ENCODE measurements around the gene ROBO2.

Gene ROBO2

DNA sequence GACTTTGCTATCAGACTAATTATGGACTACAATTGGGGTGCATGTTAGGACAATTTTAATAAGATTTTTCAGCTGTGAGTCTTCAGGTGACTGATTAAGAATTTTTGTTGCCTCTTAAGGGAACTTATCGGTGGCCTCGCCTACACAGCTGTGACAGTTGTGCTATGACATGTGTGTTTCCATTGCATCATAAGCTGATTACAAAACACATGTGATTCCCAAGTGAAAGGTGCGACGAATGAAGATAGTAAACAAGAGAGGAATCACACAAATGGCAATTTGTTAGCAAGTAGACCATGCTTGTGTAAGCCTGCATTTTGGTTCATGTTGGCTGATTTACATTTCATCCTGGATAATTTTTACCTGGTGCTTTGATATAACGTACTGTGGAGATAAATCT lies 8.3 kb downstream of the ROBO2 start:
- DNase-seq, result no peak

DNA sequence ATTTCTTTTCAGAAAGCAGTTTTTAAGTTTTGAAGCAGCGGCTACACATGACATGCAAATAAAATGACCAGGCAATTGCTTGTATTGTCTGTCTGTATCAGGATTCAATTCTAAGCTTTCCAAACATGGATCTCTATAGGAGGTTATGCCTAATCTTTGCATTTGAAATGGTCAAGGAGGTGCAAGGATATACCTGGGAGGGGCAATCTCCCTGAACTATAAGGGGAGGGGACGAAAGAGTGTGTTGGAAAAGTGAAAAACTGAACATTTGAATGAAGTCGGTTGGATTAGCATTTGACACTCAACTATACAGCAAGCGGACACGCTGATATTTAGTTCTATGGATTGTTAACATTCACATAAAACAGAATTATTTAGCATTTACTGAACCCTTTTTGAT lies 11.7 kb downstream of the ROBO2 start:
- no peak for DNase-seq

DNA sequence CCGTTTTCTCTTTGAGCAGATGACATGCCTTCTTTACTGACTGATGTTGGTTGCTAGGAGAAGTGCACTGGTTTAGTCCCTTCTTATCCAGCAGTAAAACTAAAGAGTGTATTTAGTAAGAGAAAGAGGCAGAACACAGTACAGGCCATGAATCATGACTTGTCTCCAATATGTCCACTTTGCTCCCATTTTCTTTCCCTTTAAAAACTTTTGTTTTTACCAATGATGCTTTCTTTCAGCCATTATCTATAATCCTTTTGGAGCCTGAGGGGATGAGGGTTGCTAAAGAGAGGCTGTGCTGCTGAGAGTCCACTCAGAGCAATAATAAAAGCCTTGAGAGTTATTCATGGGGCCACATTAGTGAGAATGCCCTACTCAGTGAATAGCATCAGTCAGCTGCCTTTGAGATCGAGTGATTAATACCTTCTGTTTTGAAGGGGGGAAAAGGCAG lies 12.2 kb downstream of the ROBO2 start:
- no peak for DNase-seq

DNA sequence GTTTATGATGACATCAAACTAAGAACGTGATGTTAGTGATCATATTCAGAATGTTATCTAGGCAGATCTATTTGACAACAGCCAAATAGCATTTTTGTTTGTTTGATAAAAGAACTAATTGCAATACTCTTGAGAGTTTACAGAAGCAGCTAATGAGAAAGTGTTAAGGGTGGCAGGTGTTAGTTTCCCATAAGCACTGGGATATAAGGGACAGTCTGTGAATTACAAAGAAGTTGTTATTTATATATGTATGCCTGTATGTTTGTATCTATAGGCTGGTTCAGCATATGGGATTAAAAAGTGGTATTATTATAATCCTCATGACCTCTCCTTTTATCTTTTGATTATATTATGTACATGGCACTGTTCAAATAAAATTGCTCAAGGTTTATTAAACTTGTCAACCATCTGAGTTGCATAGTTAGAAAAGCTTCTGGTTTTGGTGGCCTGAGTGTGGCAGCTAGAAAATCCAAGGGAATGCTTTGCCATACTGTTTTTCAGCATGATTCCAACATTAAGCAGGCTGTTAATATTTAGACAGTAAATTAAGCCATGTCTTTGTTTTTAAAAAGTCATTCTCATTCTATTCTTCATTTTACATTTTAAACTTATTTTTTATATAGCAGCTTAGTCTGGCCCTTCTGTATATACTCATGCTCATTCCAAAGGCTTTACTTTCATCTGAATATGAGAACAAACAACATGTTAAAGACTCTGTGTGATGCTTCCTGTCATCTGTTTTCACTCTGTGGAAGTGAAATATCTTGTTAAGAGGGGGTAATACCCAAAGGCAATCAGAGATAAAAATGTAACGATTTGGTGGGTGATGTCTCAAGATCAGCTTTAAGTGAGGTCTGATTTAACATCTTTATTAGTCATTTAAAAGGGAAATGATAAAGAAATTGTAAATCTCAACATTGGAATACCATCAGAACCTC lies 13.1 kb downstream of the ROBO2 start:
- no peak for DNase-seq

DNA sequence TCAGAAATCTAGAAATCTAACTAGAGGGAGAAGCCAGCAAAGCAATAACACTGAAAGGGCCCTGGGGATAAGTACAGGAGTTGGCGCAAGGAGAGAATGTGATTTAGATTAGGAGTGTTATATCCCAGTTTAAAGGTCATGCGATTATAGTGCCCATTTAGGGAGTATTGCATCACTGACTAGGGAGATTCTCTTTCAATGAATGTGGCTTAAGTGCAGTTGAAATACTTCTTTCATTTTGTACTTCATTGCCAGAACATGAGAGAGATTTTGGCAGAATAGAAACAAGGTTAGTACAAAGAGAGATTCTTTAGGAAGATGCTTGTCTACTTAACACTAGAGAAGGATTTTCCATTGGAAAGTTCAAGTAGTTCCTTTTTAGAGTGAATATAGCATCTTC lies 13.9 kb downstream of the ROBO2 start:
- DNase-seq, result no peak

DNA sequence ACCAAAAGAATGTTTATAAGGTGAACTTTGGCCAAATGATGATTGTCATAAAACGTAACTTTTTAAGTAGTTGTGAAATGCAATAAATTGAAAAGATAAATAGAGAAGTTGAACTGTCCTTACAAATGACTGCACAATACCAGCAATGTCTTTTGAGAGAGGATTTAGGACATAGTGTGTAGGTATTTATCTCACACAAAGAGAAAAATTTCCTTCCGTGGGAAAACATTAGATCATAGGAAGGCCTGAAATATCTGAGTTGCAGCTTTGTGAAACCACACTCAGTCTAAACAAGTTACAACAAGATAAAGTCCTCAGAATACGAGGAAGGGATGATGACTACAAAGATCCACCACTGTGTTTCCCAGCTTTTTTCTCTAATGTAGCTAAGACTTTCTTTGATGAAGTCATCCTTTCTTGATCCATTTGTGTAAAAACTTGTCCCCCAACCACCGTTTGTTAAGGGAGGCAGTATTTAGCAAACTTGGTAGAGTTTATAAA lies 16.0 kb downstream of the ROBO2 start:
- DNase-seq, result no peak

DNA sequence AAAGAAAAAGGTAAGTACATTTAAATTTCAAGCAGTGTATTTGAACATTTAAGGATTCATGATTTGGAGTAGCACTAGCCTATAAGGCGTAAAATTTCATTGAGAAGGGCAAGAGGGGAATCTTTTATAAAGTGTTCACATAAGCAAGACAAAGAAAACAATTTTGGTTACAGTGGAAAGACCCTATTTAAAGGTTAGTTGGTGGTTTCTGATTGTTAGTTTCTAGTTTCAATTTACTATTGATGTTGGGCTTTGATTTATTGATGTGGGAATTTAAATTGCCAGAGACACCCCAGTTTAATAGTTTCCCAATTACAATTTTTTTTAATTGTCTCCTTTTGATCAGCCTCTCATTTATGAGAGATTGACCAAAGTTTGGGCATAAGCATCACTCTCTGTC lies 19.5 kb downstream of the ROBO2 start:
- DNase-seq, result no peak

DNA sequence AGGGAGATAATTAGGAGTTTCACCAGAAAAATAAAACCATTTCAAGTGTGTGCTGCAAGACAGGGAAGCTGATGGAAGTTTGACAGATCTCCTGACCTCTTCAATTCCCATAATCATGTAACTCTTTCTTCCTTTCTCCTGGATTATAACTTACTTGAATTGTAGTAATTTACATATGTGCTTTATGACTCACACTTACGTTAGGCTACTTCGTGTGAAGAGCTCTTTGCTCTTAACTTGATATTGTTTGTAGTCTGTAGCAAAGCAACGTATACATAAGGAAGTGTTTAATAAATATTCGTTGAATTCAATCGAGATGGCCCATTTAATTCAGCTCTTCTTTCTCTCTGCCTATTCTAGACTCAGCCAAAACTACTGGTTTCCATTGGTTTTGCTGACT lies 23.5 kb downstream of the ROBO2 start:
- DNase-seq, result no peak

DNA sequence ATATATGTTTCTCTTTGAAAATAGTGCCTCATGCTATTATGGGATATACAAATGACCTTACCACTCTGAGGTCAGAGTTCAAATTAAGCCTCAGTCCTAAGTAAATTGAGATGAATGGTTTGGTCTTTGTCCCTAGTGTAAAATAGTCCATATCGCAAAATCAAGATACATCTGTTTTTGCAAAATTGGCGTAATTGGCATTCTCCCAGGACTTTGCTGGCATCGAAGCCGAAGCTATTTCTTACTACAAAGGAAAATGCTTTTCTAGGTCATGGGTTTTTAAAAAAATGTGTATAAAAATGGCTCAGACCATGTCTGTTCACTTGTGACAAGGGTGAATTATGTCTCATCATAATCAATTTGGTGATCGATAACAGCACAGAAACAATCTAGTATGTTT lies 25.9 kb downstream of the ROBO2 start:
- DNase-seq, result no peak

DNA sequence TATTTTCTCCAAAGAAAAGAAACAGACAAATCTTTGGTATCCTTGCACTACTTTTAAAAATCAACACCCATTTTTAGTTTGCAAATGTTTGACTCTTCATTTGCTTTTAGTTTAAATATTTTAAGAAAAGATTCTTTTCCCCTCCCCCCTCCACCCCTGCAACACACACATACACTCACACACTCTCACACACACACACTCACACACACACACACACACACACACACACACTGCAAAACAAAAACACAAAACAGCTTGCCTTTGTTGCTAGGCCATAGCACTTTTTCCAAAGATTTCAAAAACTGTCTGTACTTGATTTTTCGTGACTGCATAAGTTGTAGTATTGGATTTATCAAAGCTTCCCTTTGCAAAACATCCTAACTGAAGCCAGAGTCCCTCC lies 26.9 kb downstream of the ROBO2 start:
- no peak for DNase-seq

DNA sequence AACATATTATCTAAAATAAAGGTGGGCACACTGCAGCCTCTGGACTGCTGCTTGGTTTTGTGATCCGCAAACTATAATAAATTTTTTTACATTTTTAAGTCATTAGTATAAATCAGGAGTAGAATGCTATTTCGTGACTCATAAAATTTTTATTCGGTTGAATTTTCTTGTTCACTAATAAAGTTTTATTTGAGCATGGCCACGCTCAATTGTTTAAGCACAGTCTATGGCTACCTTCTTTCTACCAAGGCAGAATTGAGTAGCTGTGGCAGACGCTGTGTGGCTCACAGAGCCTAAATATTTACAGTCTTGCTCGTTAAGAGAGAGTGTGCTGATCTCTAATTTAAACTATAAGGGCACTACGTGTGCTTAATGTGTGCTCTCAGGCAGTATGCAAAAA lies 28.9 kb downstream of the ROBO2 start:
- no peak for DNase-seq

DNA sequence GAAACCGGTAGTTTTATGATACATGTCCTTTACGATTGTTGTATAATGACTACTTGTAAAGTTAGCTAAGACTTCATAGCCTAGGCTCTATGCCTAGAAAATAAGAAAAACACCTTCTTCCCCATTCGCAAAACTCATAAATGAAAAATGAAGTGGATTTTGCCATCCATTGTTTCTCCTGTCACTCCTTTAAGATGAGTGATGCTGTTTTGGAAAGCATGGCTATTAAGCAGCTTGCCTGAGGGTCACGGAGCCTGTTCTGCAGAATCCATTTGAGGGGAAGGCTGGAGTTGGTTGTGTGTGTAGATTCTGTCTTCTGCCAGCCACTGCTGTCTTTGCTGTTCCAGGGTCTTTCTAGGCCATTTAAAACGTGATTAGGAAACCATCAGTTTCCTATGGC lies 31.5 kb downstream of the ROBO2 start:
- DNase-seq, result no peak

DNA sequence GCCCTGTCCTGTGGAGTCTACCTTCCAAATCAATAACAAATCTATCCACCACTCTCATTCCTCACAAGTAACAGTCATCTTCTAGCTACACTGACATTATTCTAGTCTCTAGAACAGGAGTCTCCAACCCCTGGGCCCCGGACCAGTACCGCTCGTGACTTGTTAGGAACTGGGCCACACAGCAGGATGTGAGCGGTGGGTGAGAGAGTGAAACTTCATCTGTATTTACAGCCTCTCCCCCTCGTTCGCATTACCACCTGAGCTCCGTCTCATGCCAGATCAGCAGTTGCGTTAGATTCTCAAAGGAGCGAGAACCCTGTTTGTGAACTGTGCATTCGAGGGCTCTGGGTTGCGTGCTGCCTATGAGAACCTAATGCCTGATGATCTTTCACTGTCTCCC lies 31.9 kb downstream of the ROBO2 start:
- no peak for DNase-seq

DNA sequence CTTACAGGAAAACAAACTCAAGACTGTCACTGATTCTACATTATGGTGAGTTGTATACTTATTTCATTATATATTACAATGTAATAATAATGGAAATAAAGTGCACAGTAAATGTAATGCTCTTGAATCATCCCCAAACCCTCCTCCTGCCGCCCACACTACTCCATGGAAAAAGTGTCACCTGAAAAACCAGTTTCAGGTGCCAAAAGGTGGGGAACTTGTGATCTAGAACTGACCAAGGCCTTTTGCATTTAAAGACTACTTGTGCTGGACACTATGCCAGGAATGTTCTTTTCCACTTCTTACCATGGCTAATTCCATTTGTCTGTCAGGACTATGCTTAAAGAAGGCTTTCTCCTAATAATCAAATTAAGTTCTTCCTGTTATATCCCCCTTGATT lies 32.3 kb downstream of the ROBO2 start:
- DNase-seq, result no peak

DNA sequence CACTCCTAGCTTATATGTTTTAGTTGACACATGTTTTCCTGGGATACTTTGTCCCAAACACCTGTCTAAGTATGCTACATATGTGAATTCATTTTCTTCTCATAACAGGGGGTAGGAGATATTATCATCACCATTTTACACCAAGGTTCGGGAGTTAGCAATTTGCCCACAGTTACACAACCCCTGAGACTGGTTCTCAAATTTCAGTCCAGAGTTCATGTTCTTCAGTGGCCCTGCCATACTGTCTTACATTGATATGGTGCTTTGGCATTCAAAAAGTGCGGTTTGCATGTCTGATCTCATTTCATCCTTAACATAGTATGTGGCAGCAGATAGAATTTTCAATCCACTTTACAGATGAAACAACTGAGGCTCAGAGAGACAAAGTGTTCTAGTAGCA lies 38.4 kb downstream of the ROBO2 start:
- DNase-seq, result no peak

DNA sequence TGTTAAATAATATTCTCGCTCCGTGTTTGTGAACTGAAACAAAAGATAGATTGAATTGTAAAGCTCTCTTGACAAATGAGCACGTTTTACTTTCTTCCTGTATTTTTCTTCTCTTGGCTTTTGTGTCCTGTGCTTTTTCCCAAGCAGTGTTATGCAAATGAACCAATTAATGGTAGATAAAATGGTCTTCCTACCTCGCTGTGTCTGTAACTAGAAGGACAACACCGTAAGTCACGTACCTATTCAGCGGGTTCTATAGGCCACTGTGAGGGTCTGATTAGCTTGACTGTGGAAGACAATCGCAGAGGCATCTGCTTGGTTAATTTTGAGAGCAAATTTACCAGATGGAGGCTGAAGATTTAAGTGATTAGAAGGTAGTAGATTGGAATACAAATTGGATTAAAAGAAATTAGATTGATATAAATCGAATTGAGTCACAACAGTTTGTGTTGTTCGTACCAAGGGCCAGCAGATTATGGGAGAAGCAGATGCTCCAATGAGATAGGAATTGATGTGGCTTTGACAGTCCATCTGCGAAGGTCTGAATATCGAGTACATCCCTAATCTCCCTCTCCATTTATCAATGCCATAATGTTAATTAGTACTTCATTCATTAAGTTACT lies 40.2 kb downstream of the ROBO2 start:
- no peak for DNase-seq

DNA sequence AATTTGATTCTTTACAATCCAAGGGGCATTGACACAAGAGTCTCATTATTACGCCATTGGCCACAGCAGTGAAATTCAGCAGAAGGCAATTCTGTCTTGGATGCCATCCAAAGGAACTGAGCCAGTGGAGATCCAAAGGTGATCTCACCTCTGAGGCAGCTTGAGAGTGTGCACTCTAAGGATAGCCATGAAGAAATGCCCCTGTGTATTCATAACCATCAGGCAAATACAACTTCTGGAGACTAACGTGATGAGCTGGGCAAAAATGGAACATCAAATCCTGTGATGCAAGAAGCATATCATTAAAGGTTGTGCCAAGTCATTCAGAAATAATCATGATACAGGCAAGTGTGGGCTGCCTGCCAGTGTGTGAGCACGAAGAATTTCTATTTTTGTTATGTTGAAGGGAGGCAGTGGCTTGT lies 41.4 kb downstream of the ROBO2 start:
- no peak for DNase-seq

DNA sequence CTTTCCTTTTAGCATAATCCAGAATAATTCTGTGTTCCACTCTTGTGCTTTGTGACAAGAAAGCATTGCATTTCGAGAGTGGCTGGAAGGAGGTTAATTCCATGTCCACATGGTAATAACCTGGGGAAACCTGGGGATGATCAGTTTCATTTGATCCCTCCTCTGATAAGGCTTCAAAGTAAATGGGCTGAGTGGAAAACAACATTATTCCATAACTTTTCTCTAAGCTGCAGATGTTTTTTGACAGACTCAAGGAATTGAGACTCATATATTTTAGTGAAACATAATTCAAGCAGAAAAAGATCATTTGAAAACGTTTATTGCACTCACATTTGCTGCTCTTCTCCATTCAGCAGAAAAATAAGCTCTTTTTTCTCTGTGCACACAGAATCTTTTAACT lies 44.6 kb downstream of the ROBO2 start:
- DNase-seq, result no peak

DNA sequence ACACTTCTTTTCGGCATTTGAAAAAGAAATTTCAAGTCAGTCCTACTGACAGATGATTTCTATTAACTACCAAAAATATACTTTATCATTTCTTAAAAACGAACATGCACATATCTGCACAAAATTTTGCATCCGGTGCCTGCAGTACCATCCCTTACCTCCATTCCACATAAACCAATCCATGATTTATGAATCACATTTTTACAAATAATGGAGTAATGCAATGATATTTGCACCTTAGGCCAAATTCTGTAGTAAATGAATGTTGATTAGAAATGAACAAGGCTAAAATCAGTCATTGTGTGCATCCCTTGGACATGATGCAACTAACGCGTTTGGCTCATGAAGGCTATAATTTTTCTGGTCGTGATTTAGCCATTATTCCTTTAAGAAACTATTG lies 46.5 kb downstream of the ROBO2 start:
- DNase-seq, result no peak

DNA sequence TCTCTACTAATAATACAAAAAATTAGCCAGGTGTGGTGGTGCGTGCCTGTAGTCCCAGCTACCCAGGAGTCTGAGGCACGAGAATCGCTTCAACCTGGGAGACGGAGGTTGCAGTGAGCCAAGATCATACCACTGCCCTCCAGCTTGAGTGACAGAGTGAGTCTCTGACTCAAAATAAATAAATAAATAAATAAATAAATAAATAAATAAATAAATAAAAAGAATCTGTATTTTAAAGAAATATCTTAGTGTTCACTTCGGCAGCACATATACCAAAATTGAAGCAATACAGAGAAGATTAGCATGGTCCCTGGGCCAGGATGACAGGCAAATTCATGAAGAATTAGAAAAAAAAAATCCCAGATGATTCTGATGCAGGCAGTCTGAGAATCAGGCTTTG lies 51.9 kb downstream of the ROBO2 start:
- DNase-seq, result no peak

DNA sequence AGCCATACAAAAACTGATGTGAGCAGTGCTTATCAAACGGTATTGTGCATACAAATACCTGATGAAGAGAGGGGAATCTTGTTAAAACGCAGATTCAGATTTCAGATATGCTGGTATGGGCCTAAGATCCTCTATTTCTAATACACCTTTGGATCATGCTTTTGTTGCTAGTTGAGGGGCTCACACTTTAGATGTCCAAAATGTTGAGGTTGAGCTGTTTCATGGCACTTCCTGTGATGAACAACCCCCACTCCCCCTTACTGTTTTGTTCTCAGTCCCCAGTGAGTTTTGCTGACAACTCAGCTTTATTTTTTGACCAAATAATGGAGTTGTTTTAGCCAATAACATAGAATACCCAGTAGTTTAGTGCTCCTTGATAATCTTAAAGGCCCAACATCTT lies 53.2 kb downstream of the ROBO2 start:
- no peak for DNase-seq

DNA sequence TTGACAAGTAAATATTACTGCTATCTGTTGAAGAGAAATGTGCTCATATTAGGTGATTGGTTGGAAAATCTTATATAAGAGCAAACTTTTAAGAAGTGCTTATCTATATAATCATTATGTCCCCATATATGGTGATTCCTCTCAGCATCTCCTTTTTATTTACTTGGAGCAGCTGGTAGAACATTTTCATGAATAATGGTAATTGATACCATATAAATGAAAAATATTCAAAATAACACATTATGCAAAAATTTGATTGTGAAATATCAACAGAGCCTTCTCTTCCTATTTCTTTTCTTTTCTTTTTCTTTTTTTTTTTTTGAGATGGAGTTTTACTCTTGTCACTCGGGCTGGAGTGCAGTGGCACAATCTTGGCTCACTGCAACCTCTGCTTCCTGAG lies 56.2 kb downstream of the ROBO2 start:
- no peak for DNase-seq

DNA sequence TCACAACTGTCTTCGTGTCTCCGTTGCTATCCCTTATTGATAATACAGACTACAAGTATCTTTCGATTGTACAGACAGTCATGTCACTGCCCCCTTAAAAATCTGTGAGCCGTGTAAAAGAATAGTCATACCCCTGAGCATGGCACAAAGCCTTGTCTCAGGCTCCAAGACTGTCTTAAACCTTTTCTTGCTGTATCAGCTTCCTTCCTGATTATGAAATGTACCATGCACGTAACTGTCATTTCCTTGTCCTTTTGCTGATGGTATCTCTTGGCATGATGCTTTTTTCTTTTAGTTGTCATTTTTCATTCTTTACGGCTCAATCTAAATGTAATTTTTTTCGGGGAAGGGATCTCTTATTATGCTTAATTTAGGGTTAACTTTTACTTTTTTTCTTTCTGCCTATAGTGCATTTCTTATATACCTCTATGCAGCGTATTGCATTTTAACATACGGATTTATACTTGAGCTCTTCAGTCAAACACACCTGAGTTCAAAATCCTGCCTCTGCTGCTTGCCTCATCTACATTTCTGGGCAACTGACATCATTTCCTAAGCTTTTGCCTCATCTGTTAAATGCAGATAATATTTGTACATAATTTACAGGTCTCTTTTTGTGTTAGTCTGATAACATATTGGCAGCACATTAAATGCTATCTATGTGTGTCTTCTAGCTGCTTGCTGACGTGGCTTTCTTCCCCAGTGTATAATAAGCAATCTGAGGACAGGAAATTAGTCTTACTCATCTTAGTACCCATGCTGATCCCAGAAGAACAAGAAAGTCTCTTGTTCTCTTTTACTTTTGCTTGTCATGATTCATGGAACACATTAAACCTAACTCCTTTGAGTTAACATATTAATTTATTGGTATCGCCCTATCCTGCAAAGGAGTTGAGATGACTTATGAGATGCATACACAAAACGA lies 57.3 kb downstream of the ROBO2 start:
- no peak for DNase-seq
